ENCODE results near the gene FARS2.

GRCh38 chr6:5550631-5551030, 289.3 kb downstream of the FARS2 start:
- TF ChIP-seq ZNF785 (tag by site-specific recombination; IDR thresholded peaks at IDR 0.05) = no peak
- TF ChIP-seq CTCF (tag by site-specific recombination; IDR thresholded peaks at IDR 0.05) = no peak
- TF ChIP-seq PRDM6 (tag by site-specific recombination; IDR thresholded peaks at IDR 0.05) = no peak
- no peak for TF ChIP-seq ZNF266 (tag by site-specific recombination; IDR thresholded peaks at IDR 0.05; ENCODE audit: low read depth)
- no peak for TF ChIP-seq YY1 (tag by site-specific recombination; IDR thresholded peaks at IDR 0.05)
- TF ChIP-seq BCL11A (tag by site-specific recombination; IDR thresholded peaks at IDR 0.05; ENCODE audit: low read depth) = no peak
- no peak for TF ChIP-seq ZNF704 (tag by site-specific recombination; IDR thresholded peaks at IDR 0.05)
- no peak for TF ChIP-seq REST (tag by site-specific recombination; IDR thresholded peaks at IDR 0.05)
- no peak for TF ChIP-seq ZBTB20 (tag by site-specific recombination; IDR thresholded peaks at IDR 0.05)
- no peak for TF ChIP-seq KLF10 (tag by site-specific recombination; IDR thresholded peaks at IDR 0.05)
